AG04449 (cell line): ENCODE data around the gene SPTB.

Experiments
- CTCF ChIA-PET: fragments of 350-600 bp; formaldehyde crosslinking; extraction: SDS; loops from one replicate; lab custom pipeline; 2021; ENCODE audit warnings: antibody characterized with exemption; lab: Yijun Ruan, JAX
- POLR2A ChIA-PET: fragments of 400-600, 350-600 bp; formaldehyde crosslinking; extraction: SDS; loops from one replicate; lab custom pipeline; 2020; ENCODE audit warnings: antibody characterized with exemption, inconsistent platforms; lab: Yijun Ruan, JAX
- DNase-seq: peaks from one replicate; pipeline ENCODE4 v3.0.0-alpha.2; 2010; ENCODE audit warnings: low read depth, low spot score
- H3K4me3 ChIP-seq: 2 replicates; pipeline ENCODE4 v1.5.1; 2011; ENCODE audit warnings: low read depth, mild to moderate bottlenecking, control low read depth, low read length
- TF ChIP-seq, protein P1 (sequence below): IDR thresholded peaks from one replicate; pipeline ENCODE4 v1.5.1; 2011; ENCODE audit warnings: mild to moderate bottlenecking, moderate library complexity, low read length, control low read depth, inconsistent platforms; ENCODE audit not compliant: insufficient read depth; ENCODE audit errors: missing control alignments

The SPTB gene

DNA sequence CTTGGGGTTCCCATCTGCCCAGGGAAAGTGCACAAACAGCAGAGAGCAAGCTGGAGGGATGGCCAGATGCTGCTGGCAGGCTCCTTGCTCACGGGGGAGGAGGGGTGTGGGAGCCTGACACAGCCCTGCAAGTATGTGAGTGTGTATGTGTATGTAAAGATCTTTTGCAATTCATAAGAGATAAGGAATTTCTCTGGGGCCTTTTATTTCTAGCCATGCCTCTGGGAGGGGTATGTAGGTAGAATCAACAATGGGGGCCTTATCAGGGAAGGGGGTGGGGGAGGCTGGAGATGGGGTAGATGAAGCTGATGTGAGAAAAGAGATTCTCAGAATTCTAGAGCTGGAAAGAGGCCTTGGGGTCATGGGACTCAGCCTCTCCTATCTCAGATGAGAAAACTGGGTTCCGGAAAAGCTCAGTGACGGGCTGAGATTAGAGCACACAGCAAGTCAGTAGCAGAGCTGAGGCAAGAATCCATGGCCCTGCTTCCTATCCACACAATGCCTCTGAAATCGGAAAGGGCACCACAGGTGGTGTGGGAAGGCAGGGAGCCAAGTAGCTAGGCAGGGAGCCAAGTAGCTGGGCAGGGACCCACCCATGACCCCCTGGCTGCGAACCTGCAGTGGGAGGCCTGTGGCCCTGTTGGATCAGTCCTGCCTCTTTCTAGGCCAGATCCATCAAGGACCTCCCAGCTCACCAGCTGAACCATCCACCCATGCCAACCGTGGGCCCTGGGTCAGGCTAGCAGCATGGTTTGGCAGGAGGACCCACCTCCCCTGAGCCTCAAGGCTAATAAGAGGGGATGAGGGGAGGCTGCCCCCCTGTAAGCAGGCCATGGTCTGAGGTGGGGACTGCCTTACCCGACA, 120.8 kb downstream of the SPTB start:
- TF ChIP-seq, protein P1, sequence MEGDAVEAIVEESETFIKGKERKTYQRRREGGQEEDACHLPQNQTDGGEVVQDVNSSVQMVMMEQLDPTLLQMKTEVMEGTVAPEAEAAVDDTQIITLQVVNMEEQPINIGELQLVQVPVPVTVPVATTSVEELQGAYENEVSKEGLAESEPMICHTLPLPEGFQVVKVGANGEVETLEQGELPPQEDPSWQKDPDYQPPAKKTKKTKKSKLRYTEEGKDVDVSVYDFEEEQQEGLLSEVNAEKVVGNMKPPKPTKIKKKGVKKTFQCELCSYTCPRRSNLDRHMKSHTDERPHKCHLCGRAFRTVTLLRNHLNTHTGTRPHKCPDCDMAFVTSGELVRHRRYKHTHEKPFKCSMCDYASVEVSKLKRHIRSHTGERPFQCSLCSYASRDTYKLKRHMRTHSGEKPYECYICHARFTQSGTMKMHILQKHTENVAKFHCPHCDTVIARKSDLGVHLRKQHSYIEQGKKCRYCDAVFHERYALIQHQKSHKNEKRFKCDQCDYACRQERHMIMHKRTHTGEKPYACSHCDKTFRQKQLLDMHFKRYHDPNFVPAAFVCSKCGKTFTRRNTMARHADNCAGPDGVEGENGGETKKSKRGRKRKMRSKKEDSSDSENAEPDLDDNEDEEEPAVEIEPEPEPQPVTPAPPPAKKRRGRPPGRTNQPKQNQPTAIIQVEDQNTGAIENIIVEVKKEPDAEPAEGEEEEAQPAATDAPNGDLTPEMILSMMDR, result no peak
- POLR2A ChIA-PET, result interaction anchor here (0.8 to 1.0 kb wide), 2 partner anchors 13 to 51 kb away, joined by 3 read pairs; no protein-coding TSS in a partner anchor
- CTCF ChIA-PET, result interaction anchor here (0.7 to 7.8 kb wide), 26 partner anchors 8 to 421 kb away, joined by 3 to 181 read pairs (median 4); partner anchors contain the start of gene PLEKHG3
- DNase-seq, result peak; percentile 91
- H3K4me3 ChIP-seq, result no peak overlapping the region

DNA sequence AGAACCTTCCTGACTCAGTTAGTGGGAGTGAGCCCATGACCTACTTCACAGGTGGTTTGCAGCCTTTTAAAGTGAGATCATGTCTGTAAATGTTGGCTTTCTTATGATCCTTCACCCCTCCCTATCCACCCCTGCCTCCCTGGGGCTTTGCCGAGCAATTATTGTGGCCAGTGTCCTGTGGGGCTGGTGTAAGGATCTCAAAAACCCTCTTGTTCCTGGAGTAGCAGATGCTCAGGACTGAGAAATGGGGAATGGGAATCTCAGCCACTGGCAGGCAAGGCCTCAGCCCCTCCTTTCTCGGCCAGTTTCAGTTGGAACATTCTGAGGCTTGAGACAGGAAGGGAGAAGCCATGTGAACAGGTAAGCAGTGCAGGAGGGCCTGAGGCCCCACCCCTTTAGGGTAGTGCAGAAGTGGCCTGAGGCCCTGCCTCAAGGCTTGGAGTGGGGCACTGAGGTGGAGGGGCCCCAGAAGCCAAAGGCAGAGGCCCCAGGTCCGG, 121.6 kb downstream of the SPTB start:
- TF ChIP-seq, protein P1, result no peak
- ChIA-PET POLR2A (no interaction called here), CTCF (interaction anchor here (1.2 to 7.8 kb wide), 4 partner anchors 9 to 86 kb away, joined by 4 to 181 read pairs (median 14); no protein-coding TSS in a partner anchor)
- no peak for DNase-seq
- no peak overlapping the region for H3K4me3 ChIP-seq

DNA sequence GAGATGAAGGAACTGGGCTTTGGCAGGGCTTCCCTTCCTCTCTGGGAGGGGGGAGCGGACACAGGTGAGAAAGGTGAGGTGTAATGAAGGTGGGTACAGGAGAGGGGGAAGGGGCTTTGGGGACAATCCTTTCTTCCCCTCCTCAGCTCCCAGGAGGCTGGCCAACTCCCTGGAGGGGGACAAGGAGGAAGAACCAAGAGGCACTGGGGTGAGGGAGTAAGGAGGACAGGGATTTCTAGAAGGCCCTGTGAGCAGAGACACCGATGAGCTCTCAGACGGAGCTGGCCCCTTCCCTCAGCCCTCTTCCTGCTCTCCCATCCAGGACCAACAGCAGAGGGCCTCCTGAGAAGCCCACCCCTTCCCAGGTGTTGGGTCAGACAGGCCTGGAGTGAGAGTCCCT, 122.1 kb downstream of the SPTB start:
- H3K4me3 ChIP-seq, result no peak overlapping the region
- CTCF ChIA-PET, result interaction anchor here (0.8 to 2.4 kb wide), 2 partner anchors 42 to 273 kb away, joined by 3 to 8 read pairs; no protein-coding TSS in a partner anchor
- TF ChIP-seq, protein P1, result no peak
- no peak for DNase-seq
- POLR2A ChIA-PET, result no interaction called here

DNA sequence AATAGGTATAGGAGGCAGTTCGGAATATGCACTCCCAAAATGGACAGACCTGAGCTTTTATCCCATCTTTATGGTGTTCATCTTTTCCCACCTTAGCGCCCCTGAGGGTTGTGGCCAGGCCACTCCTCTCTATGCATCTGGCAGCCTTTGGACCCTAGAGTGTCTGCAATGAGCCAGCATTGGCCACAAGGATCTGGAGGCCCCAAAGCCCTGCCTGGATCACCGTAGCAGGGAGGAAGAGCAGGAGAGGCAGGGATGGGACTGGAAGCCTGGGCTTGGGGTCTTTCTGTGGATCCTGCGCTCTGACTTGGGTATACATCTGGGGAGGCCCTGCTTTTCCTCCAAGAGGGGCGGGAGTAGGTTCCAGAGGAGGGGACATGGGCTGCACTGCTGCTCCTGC, 123.0 kb downstream of the SPTB start:
- CTCF ChIA-PET, result interaction anchor here (0.8 kb wide), 1 partner anchor 84 kb away, joined by 3 read pairs; no protein-coding TSS in a partner anchor
- TF ChIP-seq, protein P1, result no peak
- no peak for DNase-seq
- POLR2A ChIA-PET, result no interaction called here
- no peak overlapping the region for H3K4me3 ChIP-seq

DNA sequence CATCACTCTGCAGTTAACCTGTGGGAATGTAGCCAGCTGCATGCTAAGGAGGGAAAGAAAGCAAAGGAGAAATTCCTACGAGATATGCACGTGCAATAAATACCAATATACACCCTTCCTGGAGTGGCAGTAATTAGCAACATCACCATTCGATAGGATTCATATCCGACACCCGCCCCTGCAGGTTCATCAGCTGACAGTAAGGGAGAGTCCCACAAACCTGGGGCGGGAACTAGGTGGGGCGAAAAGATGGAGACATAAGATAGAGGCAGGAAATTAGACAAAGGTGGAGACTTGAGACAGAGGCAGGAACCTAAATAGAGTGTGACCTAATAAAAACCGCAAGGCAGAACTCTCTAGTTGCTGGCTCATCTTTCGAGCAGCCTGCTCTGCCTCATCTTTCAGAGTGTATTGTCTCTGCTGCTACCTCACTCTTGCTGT, 123.9 kb downstream of the SPTB start:
- TF ChIP-seq, protein P1, result no peak
- no peak for DNase-seq
- ChIA-PET POLR2A (no interaction called here), CTCF (interaction anchor here (0.8 kb wide), 1 partner anchor 83 kb away, joined by 3 read pairs; no protein-coding TSS in a partner anchor)
- no peak overlapping the region for H3K4me3 ChIP-seq

DNA sequence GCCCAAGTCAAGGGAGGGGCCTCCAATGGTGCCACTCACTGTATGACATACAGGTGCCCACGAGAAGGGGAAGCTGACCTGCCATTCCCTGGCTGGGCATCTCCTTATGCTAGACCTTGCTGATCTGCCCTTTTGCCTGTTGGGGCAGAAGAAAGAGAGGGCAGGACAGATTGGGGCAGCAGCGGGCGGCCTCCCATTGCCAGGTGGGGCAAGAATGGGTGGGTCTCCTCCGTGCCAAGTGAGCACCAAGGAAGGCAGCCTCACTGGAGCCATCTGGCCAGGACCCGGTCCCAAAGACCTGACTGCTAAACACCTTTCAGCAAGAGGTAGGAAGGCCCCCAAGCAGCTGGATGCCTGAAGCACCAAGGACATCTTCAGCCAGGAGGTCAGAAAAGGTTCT, 125.0 kb downstream of the SPTB start:
- no peak for DNase-seq
- ChIA-PET CTCF (no interaction called here), POLR2A (no interaction called here)
- TF ChIP-seq, protein P1, result no peak
- H3K4me3 ChIP-seq, result no peak overlapping the region
